ENCODE data around the gene PLA2G4A.
A peak's percentile ranks its signal among the peaks of the same experiment; 100 is the strongest.

The PLA2G4A gene

GRCh38 chr1:186923486-186923885 is 94.7 kb downstream of the PLA2G4A start:
- no peaks in the 10 kb centered on the region for H3K27me3 ChIP-seq (ENCODE audit: low read depth, low read length)
- H3K4me1 ChIP-seq (ENCODE audit: control insufficient read depth in 1 of 2, insufficient read depth in 2 of 2, low read length in 2 of 2): no peaks in the 10 kb centered on the region
- no peaks in the 10 kb centered on the region for H3K9me3 ChIP-seq (ENCODE audit: control insufficient read depth in 1 of 2, low read length in 2 of 2)
- H3K4me3 ChIP-seq (ENCODE audit: low read depth in 1 of 2, low read length in 2 of 2): no peak overlapping the region
- no peaks in the 10 kb centered on the region for H3K36me3 ChIP-seq (ENCODE audit: control insufficient read depth in 1 of 2, insufficient read depth in 2 of 2, low read length in 2 of 2)
- H3K27ac ChIP-seq (ENCODE audit: low read length): no peak overlapping the region

- no peak overlapping the region for H3K4me3 ChIP-seq (ENCODE audit: low read depth in 1 of 2, low read length in 2 of 2)
- no peaks in the 10 kb centered on the region for H3K36me3 ChIP-seq (ENCODE audit: control insufficient read depth in 1 of 2, insufficient read depth in 2 of 2, low read length in 2 of 2)
- H3K27ac ChIP-seq (ENCODE audit: low read length): peak overlapping the region; percentile 16
- no peaks in the 10 kb centered on the region for H3K9me3 ChIP-seq (ENCODE audit: control insufficient read depth in 1 of 2, low read length in 2 of 2)
- no peaks in the 10 kb centered on the region for H3K4me1 ChIP-seq (ENCODE audit: control insufficient read depth in 1 of 2, insufficient read depth in 2 of 2, low read length in 2 of 2)
- no peaks in the 10 kb centered on the region for H3K27me3 ChIP-seq (ENCODE audit: low read depth, low read length)
Observed at GRCh38 chr1:186925881-186926669, 97.3 kb downstream of the PLA2G4A start.

- Histone ChIP-seq H3K36me3 (ENCODE audit: control insufficient read depth in 1 of 2, insufficient read depth in 2 of 2, low read length in 2 of 2) (no peaks in the 10 kb centered on the region), H3K27ac (ENCODE audit: low read length) (no peak overlapping the region), H3K4me1 (ENCODE audit: control insufficient read depth in 1 of 2, insufficient read depth in 2 of 2, low read length in 2 of 2) (no peaks in the 10 kb centered on the region), H3K27me3 (ENCODE audit: low read depth, low read length) (no peaks in the 10 kb centered on the region), H3K9me3 (ENCODE audit: control insufficient read depth in 1 of 2, low read length in 2 of 2) (no peaks in the 10 kb centered on the region), H3K4me3 (ENCODE audit: low read depth in 1 of 2, low read length in 2 of 2) (no peak overlapping the region)
Observed at GRCh38 chr1:186927884-186928283, 99.1 kb downstream of the PLA2G4A start.

GRCh38 chr1:186930238-186930637 is 101.5 kb downstream of the PLA2G4A start:
- H3K4me1 ChIP-seq (ENCODE audit: control insufficient read depth in 1 of 2, insufficient read depth in 2 of 2, low read length in 2 of 2): no peaks in the 10 kb centered on the region
- no peak overlapping the region for H3K4me3 ChIP-seq (ENCODE audit: low read depth in 1 of 2, low read length in 2 of 2)

GRCh38 chr1:186937016-186937670 is 108.4 kb downstream of the PLA2G4A start:
- no peaks in the 10 kb centered on the region for H3K27me3 ChIP-seq (ENCODE audit: low read depth, low read length)
- H3K27ac ChIP-seq (ENCODE audit: low read length): no peak overlapping the region
- H3K9me3 ChIP-seq (ENCODE audit: control insufficient read depth in 1 of 2, low read length in 2 of 2): no peaks in the 10 kb centered on the region
- H3K4me1 ChIP-seq (ENCODE audit: control insufficient read depth in 1 of 2, insufficient read depth in 2 of 2, low read length in 2 of 2): no peaks in the 10 kb centered on the region
- no peak overlapping the region for H3K4me3 ChIP-seq (ENCODE audit: low read depth in 1 of 2, low read length in 2 of 2)
- H3K36me3 ChIP-seq (ENCODE audit: control insufficient read depth in 1 of 2, insufficient read depth in 2 of 2, low read length in 2 of 2): no peaks in the 10 kb centered on the region

More at GRCh38 chr1:186930238-186930637, 101.5 kb downstream of the PLA2G4A start:
- Histone ChIP-seq H3K27ac (ENCODE audit: low read length) (no peak overlapping the region), H3K9me3 (ENCODE audit: control insufficient read depth in 1 of 2, low read length in 2 of 2) (no peaks in the 10 kb centered on the region), H3K27me3 (ENCODE audit: low read depth, low read length) (no peaks in the 10 kb centered on the region), H3K36me3 (ENCODE audit: control insufficient read depth in 1 of 2, insufficient read depth in 2 of 2, low read length in 2 of 2) (no peaks in the 10 kb centered on the region)

- H3K36me3 ChIP-seq (ENCODE audit: control insufficient read depth in 1 of 2, insufficient read depth in 2 of 2, low read length in 2 of 2): no peaks in the 10 kb centered on the region
- no peaks in the 10 kb centered on the region for H3K27me3 ChIP-seq (ENCODE audit: low read depth, low read length)
- H3K4me3 ChIP-seq (ENCODE audit: low read depth in 1 of 2, low read length in 2 of 2): no peak overlapping the region
- H3K9me3 ChIP-seq (ENCODE audit: control insufficient read depth in 1 of 2, low read length in 2 of 2): no peaks in the 10 kb centered on the region
- H3K27ac ChIP-seq (ENCODE audit: low read length): no peak overlapping the region
- no peaks in the 10 kb centered on the region for H3K4me1 ChIP-seq (ENCODE audit: control insufficient read depth in 1 of 2, insufficient read depth in 2 of 2, low read length in 2 of 2)
Observed at GRCh38 chr1:186943891-186944686, 115.3 kb downstream of the PLA2G4A start.

GRCh38 chr1:186945146-186945545 is 116.4 kb downstream of the PLA2G4A start:
- H3K27ac ChIP-seq (ENCODE audit: low read length): no peak overlapping the region
- no peaks in the 10 kb centered on the region for H3K27me3 ChIP-seq (ENCODE audit: low read depth, low read length)
- no peaks in the 10 kb centered on the region for H3K9me3 ChIP-seq (ENCODE audit: control insufficient read depth in 1 of 2, low read length in 2 of 2)
- no peaks in the 10 kb centered on the region for H3K36me3 ChIP-seq (ENCODE audit: control insufficient read depth in 1 of 2, insufficient read depth in 2 of 2, low read length in 2 of 2)
- no peak overlapping the region for H3K4me3 ChIP-seq (ENCODE audit: low read depth in 1 of 2, low read length in 2 of 2)
- H3K4me1 ChIP-seq (ENCODE audit: control insufficient read depth in 1 of 2, insufficient read depth in 2 of 2, low read length in 2 of 2): no peaks in the 10 kb centered on the region

GRCh38 chr1:186948535-186948934 is 119.8 kb downstream of the PLA2G4A start:
- no peaks in the 10 kb centered on the region for H3K9me3 ChIP-seq (ENCODE audit: control insufficient read depth in 1 of 2, low read length in 2 of 2)
- H3K36me3 ChIP-seq (ENCODE audit: control insufficient read depth in 1 of 2, insufficient read depth in 2 of 2, low read length in 2 of 2): peaks cover 0 to under 1% of the 10 kb centered on the region in 2 donors
- H3K27me3 ChIP-seq (ENCODE audit: low read depth, low read length): no peaks in the 10 kb centered on the region
- no peak overlapping the region for H3K4me3 ChIP-seq (ENCODE audit: low read depth in 1 of 2, low read length in 2 of 2)
- H3K27ac ChIP-seq (ENCODE audit: low read length): no peak overlapping the region
- no peaks in the 10 kb centered on the region for H3K4me1 ChIP-seq (ENCODE audit: control insufficient read depth in 1 of 2, insufficient read depth in 2 of 2, low read length in 2 of 2)

- no peaks in the 10 kb centered on the region for H3K9me3 ChIP-seq (ENCODE audit: control insufficient read depth in 1 of 2, low read length in 2 of 2)
- H3K27me3 ChIP-seq (ENCODE audit: low read depth, low read length): no peaks in the 10 kb centered on the region
- no peak overlapping the region for H3K27ac ChIP-seq (ENCODE audit: low read length)
- no peaks in the 10 kb centered on the region for H3K4me1 ChIP-seq (ENCODE audit: control insufficient read depth in 1 of 2, insufficient read depth in 2 of 2, low read length in 2 of 2)
- H3K36me3 ChIP-seq (ENCODE audit: control insufficient read depth in 1 of 2, insufficient read depth in 2 of 2, low read length in 2 of 2): peaks cover 0 to 5% of the 10 kb centered on the region in 2 donors
- no peak overlapping the region for H3K4me3 ChIP-seq (ENCODE audit: low read depth in 1 of 2, low read length in 2 of 2)
Observed at GRCh38 chr1:186949173-186949572, 120.4 kb downstream of the PLA2G4A start.

GRCh38 chr1:186950547-186950946 is 121.8 kb downstream of the PLA2G4A start:
- Histone ChIP-seq H3K36me3 (ENCODE audit: control insufficient read depth in 1 of 2, insufficient read depth in 2 of 2, low read length in 2 of 2) (peaks cover 0 to 5% of the 10 kb centered on the region in 2 donors), H3K4me3 (ENCODE audit: low read depth in 1 of 2, low read length in 2 of 2) (no peak overlapping the region), H3K27ac (ENCODE audit: low read length) (no peak overlapping the region), H3K9me3 (ENCODE audit: control insufficient read depth in 1 of 2, low read length in 2 of 2) (no peaks in the 10 kb centered on the region), H3K4me1 (ENCODE audit: control insufficient read depth in 1 of 2, insufficient read depth in 2 of 2, low read length in 2 of 2) (no peaks in the 10 kb centered on the region), H3K27me3 (ENCODE audit: low read depth, low read length) (no peaks in the 10 kb centered on the region)

- Histone ChIP-seq H3K36me3 (ENCODE audit: control insufficient read depth in 1 of 2, insufficient read depth in 2 of 2, low read length in 2 of 2) (peaks cover 10 to 15% of the 10 kb centered on the region in 2 donors), H3K9me3 (ENCODE audit: control insufficient read depth in 1 of 2, low read length in 2 of 2) (no peaks in the 10 kb centered on the region), H3K27me3 (ENCODE audit: low read depth, low read length) (no peaks in the 10 kb centered on the region), H3K27ac (ENCODE audit: low read length) (no peak overlapping the region), H3K4me3 (ENCODE audit: low read depth in 1 of 2, low read length in 2 of 2) (no peak overlapping the region), H3K4me1 (ENCODE audit: control insufficient read depth in 1 of 2, insufficient read depth in 2 of 2, low read length in 2 of 2) (no peaks in the 10 kb centered on the region)
Observed at GRCh38 chr1:186953876-186954275, 125.1 kb downstream of the PLA2G4A start.

All from muscle layer of duodenum (tissue), 2 donors.